ENCODE results near the gene IGF2R.

DNA sequence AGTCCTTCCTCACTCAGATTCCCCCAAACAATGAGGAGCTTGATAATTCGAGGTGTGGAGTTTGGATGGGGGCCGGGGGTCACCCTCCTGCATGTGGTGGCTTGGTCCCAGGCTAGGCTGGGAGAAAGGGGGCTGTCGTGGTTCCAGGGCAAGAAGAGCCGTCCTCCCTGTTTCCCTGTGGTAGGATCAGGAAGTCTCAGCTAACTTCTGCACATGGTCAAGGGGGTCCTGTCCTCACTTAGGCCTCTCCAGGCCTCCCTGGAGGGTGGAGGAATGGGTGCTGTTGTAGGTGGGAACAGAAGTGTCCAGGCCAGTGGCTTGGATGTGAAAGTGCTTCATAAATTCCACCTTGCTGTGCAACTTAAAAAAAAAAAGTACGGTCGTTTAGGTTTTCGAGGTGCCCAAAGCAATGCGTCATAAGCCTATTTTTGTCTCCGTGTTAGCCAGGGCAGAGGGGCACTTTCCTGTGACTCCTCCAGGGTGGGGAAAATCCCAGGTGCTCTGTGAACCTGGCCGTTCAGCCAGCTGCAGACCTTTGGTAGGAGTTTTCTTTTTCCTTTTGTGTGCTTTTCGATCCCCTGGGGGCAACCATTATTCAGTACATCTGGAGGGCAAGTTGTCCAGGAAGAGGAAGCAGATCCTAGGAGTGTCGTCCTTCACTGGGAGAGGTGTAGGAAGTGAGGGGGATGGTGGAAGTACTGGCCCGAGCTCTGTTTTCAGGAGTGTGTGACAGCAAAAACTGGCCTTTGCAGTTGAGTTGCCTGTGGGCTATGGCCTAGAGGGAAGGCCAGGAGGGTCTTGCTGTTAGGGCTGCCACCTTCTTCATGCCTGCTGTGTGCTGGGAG lies 9.6 kb downstream of the IGF2R start:
- no peak for TF ChIP-seq CTCF (IDR thresholded peaks at IDR 0.05)
- no peak for TF ChIP-seq POLR2A (IDR thresholded peaks at IDR 0.05)
- TF ChIP-seq POLR2AphosphoS5 (IDR thresholded peaks at IDR 0.05; ENCODE audit: insufficient read depth in 1 of 2, low read depth in 1 of 2), result no peak

Data from vagina (tissue), 2 donors.